ENCODE data around the gene STAM2.
"Not testable (repeated sequence)": the region's sequence is repeated elsewhere in the genome, so short reads cannot be mapped to it uniquely, and the experiment has no call there.

Gene STAM2

DNA sequence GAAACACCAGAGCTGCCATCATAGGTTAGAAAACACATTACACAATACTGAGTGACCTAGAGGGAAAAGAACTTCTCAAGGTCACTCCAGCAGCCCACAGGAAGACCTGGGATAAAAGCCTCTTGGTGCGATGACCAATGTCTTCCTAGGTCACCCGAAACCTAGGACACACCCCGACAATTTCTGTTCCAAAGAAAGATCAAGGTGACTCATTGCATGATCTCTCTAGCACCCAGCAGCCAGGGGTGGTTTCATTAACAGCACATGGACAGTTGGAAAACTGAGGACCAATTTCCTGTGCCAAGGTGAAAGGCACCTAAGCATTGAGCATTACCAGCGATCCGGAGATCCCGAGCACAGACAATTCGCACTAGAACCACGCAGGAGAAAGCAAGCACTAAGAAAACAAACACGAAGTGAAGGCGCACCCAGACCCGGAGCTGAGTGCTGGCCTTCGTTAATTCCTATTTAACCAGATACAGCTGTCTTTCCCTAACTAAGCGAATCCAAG lies 78.2 kb downstream of the STAM2 start:
- Histone ChIP-seq H3K9ac (ENCODE audit: insufficient read length) (no peak overlapping the region), H3K27ac (no peak overlapping the region), H3K4me3 (peak overlapping the region; percentile 89), H3K9me3 (ENCODE audit: low read depth, low read length) (no peaks in the 10 kb centered on the region), H3K36me3 (ENCODE audit: insufficient read depth, low read length) (no peaks in the 10 kb centered on the region)
- no peak for DNase-seq (ENCODE audit: low read depth, low spot score)
- TF ChIP-seq FOXP2 (optimal IDR thresholded peaks at IDR 0.05; ENCODE audit: control extremely low read depth, extremely low read length, insufficient read depth), result no peak
- no peak for TF ChIP-seq EZH2 (IDR thresholded peaks at IDR 0.05)
- TF ChIP-seq POLR2AphosphoS5 (IDR thresholded peaks at IDR 0.05; ENCODE audit: borderline replicate concordance, low read depth, low read length), result no peak

DNA sequence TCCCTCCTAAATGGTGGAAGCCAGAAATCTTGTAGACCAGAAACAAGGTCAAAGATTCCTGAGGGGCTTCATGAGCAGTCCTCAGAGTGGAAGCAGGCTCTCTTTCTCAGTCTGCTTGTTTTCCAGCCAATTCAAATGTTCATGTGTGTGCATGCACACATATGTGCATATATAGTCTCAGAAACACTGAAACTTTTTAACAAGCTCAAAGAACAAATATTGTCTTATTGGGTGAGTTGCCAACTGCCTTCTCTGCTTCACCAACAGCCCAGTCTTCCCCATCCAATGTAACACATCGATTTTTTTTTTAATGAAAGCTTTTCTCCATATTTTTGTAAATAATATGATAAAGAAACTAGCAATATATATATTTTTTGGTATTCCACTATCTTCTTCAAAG lies 80.4 kb downstream of the STAM2 start:
- H3K36me3 ChIP-seq (ENCODE audit: insufficient read depth, low read length), result no peaks in the 10 kb centered on the region
- no peak overlapping the region for H3K27ac ChIP-seq
- H3K9me3 ChIP-seq (ENCODE audit: low read depth, low read length), result no peaks in the 10 kb centered on the region
- no peak overlapping the region for H3K4me3 ChIP-seq
- H3K9ac ChIP-seq (ENCODE audit: insufficient read length), result no peak overlapping the region
- no peak for TF ChIP-seq POLR2AphosphoS5 (IDR thresholded peaks at IDR 0.05; ENCODE audit: borderline replicate concordance, low read depth, low read length)
- TF ChIP-seq EZH2 (IDR thresholded peaks at IDR 0.05), result no peak
- TF ChIP-seq FOXP2 (optimal IDR thresholded peaks at IDR 0.05; ENCODE audit: control extremely low read depth, extremely low read length, insufficient read depth), result no peak
- DNase-seq (ENCODE audit: low read depth, low spot score), result no peak

- Histone ChIP-seq H3K36me3 (ENCODE audit: insufficient read depth, low read length) (no peaks in the 10 kb centered on the region), H3K4me3 (no peak overlapping the region), H3K9me3 (ENCODE audit: low read depth, low read length) (no peaks in the 10 kb centered on the region), H3K9ac (ENCODE audit: insufficient read length) (no peak overlapping the region), H3K27ac (no peak overlapping the region)
- TF ChIP-seq FOXP2 (optimal IDR thresholded peaks at IDR 0.05; ENCODE audit: control extremely low read depth, extremely low read length, insufficient read depth) (no peak), EZH2 (IDR thresholded peaks at IDR 0.05) (no peak), POLR2AphosphoS5 (IDR thresholded peaks at IDR 0.05; ENCODE audit: borderline replicate concordance, low read depth, low read length) (no peak)
- no peak for DNase-seq (ENCODE audit: low read depth, low spot score)
These were observed 81.5 kb downstream of the STAM2 start for GRCh38 chr2:152094014-152094413.

DNA sequence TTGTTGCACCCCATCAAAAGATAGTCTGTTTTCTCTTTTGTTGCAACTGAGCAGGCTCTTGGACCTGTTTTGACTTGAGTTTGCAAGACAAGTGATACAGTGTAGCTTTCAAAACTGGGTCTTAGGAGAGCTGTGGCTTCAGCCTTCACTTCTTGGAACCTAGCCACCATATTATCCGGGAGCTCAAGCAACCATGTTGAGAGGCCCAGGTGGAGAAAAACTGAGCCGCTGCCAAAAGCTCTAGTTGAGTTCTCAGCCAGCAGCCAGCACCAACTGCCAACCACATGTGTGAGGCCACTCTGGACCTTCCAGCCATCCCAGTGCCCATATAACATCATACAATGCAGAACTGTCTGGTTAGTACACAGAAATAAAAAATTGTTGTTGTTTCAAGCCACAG lies 82.1 kb downstream of the STAM2 start:
- Histone ChIP-seq H3K36me3 (ENCODE audit: insufficient read depth, low read length) (no peaks in the 10 kb centered on the region), H3K27ac (no peak overlapping the region), H3K4me3 (no peak overlapping the region), H3K9ac (ENCODE audit: insufficient read length) (no peak overlapping the region), H3K9me3 (ENCODE audit: low read depth, low read length) (no peaks in the 10 kb centered on the region)
- no peak for TF ChIP-seq POLR2AphosphoS5 (IDR thresholded peaks at IDR 0.05; ENCODE audit: borderline replicate concordance, low read depth, low read length)
- no peak for TF ChIP-seq EZH2 (IDR thresholded peaks at IDR 0.05)
- no peak for TF ChIP-seq FOXP2 (optimal IDR thresholded peaks at IDR 0.05; ENCODE audit: control extremely low read depth, extremely low read length, insufficient read depth)
- DNase-seq (ENCODE audit: low read depth, low spot score), result no peak

DNA sequence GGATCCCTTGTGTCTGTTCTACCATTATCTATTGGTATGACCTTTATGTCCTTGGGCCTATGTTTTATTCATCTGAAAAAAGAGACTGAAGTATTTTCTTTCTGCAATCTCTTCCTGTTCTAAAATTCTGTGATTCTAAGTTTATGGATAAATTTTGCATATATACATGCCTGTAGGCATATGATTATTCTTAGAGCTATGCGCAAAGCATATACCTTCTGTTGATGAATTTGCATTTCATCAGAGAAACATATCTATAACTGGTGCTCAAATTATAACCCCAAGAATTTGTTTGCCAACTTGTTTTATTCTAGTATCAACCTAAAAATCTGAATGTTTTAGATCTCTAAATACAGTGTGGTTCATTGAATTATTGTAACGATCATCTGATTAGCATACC lies 83.5 kb downstream of the STAM2 start:
- H3K4me3 ChIP-seq, result no peak overlapping the region
- TF ChIP-seq POLR2AphosphoS5 (IDR thresholded peaks at IDR 0.05; ENCODE audit: borderline replicate concordance, low read depth, low read length) (no peak), EZH2 (IDR thresholded peaks at IDR 0.05) (no peak), FOXP2 (optimal IDR thresholded peaks at IDR 0.05; ENCODE audit: control extremely low read depth, extremely low read length, insufficient read depth) (no peak)
- H3K9me3 ChIP-seq (ENCODE audit: low read depth, low read length), result no peaks in the 10 kb centered on the region
- peak; percentile 3 for DNase-seq (ENCODE audit: low read depth, low spot score)
- H3K9ac ChIP-seq (ENCODE audit: insufficient read length), result no peak overlapping the region
- no peaks in the 10 kb centered on the region for H3K36me3 ChIP-seq (ENCODE audit: insufficient read depth, low read length)
- H3K27ac ChIP-seq, result peak overlapping the region; percentile 3; the same call in 1 of the 2 replicates

DNA sequence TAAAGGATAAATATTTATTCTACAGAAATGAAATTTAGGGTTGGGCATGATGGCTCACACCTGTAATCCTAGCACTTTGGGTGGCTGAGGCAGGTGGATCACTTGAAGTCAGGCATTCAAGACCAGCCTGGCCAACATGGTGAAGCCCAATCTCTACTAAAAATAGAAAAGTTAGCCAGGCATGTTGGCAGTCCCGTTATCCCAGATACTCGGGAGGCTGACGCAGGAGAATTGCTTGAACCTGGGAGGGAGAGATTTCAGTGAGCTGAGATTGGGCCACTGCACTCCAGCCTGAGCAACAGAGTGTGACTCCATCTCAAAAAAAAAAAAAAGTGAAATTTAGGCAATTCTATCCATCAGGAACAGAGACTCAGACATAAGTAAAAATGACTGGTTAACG lies 84.8 kb downstream of the STAM2 start:
- not testable (repeated sequence) for DNase-seq (ENCODE audit: low read depth, low spot score); H3K9me3 ChIP-seq (ENCODE audit: low read depth, low read length); H3K9ac ChIP-seq (ENCODE audit: insufficient read length); H3K4me3 ChIP-seq; H3K27ac ChIP-seq; H3K36me3 ChIP-seq (ENCODE audit: insufficient read depth, low read length)

DNA sequence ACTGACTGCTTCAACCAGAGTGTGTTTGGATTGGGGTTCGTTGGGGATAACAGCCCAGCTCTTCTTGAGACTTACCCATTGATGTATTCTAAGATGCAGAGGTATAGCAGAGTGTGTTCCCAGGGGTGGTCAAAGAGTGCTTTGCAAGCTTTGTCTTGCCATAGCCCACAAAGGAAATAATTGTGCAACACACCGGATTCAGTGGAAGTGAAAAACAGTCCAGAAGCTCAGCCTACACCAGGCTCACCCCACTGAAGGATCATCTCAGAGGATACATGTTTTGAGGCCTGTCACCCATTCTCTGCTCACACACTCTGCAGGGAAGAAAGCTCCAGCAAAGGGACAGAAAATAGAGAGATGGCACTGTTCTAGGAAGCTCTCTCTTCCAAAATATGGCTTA lies 86.3 kb downstream of the STAM2 start:
- no peak for DNase-seq (ENCODE audit: low read depth, low spot score)
- Histone ChIP-seq H3K36me3 (ENCODE audit: insufficient read depth, low read length) (no peaks in the 10 kb centered on the region), H3K9ac (ENCODE audit: insufficient read length) (no peak overlapping the region), H3K27ac (no peak overlapping the region), H3K9me3 (ENCODE audit: low read depth, low read length) (no peaks in the 10 kb centered on the region), H3K4me3 (no peak overlapping the region)
- TF ChIP-seq POLR2AphosphoS5 (IDR thresholded peaks at IDR 0.05; ENCODE audit: borderline replicate concordance, low read depth, low read length) (no peak), EZH2 (IDR thresholded peaks at IDR 0.05) (no peak), FOXP2 (optimal IDR thresholded peaks at IDR 0.05; ENCODE audit: control extremely low read depth, extremely low read length, insufficient read depth) (no peak)

GRCh38 chr2:152088006-152088405 lies 87.6 kb downstream of the STAM2 start:
- no peak overlapping the region for H3K9ac ChIP-seq (ENCODE audit: insufficient read length)

DNA sequence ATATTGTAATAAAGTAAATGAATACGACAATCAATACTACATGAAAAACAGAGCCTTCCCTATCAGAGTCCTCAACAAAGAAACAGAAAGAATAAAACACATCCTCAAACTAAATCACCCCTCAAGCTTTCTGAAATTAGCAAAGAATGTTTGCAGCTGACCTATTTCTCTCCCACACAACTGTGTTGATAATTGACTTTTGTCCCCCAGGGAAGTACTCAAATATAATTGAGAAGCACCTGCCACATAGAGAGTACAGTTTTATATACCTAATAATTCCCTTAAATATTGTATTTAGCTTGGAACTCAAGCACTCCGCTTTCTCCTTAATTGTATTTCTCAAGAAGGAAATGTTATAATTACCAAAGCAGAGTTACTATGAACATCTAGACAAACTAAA lies 89.3 kb downstream of the STAM2 start:
- Histone ChIP-seq H3K9ac (ENCODE audit: insufficient read length) (no peak overlapping the region), H3K27ac (no peak overlapping the region), H3K9me3 (ENCODE audit: low read depth, low read length) (no peaks in the 10 kb centered on the region), H3K4me3 (no peak overlapping the region), H3K36me3 (ENCODE audit: insufficient read depth, low read length) (no peaks in the 10 kb centered on the region)
- no peak for TF ChIP-seq POLR2AphosphoS5 (IDR thresholded peaks at IDR 0.05; ENCODE audit: borderline replicate concordance, low read depth, low read length)
- TF ChIP-seq FOXP2 (optimal IDR thresholded peaks at IDR 0.05; ENCODE audit: control extremely low read depth, extremely low read length, insufficient read depth), result no peak
- no peak for TF ChIP-seq EZH2 (IDR thresholded peaks at IDR 0.05)
- no peak for DNase-seq (ENCODE audit: low read depth, low spot score)

More at GRCh38 chr2:152088006-152088405, 87.6 kb downstream of the STAM2 start:
- no peak for TF ChIP-seq EZH2 (IDR thresholded peaks at IDR 0.05)
- no peak for TF ChIP-seq FOXP2 (optimal IDR thresholded peaks at IDR 0.05; ENCODE audit: control extremely low read depth, extremely low read length, insufficient read depth)
- no peak for TF ChIP-seq POLR2AphosphoS5 (IDR thresholded peaks at IDR 0.05; ENCODE audit: borderline replicate concordance, low read depth, low read length)
- no peaks in the 10 kb centered on the region for H3K36me3 ChIP-seq (ENCODE audit: insufficient read depth, low read length)
- no peak overlapping the region for H3K4me3 ChIP-seq
- no peak overlapping the region for H3K27ac ChIP-seq
- no peak for DNase-seq (ENCODE audit: low read depth, low spot score)
- H3K9me3 ChIP-seq (ENCODE audit: low read depth, low read length), result no peaks in the 10 kb centered on the region

Measured in SK-N-MC (cell line).